HG02884 (cell line): ENCODE data around the gene ZNF284.
A peak's percentile ranks its signal among the peaks of the same experiment; 100 is the strongest.
"Not testable (repeated sequence)": the region's sequence is repeated elsewhere in the genome, so short reads cannot be mapped to it uniquely, and the experiment has no call there.

Experiments used
- ATAC-seq: cut with Tn5 transposase; IDR thresholded peaks from one replicate; pipeline ENCODE4 v1.9.1; 2021; ENCODE audit warnings: mild to moderate bottlenecking, moderate library complexity; ENCODE audit not compliant: unreplicated experiment

ZNF284 gene

GRCh38 chr19:44109458-44109857 lies 37.5 kb downstream of the ZNF284 start:
- no peak for ATAC-seq

- no peak for ATAC-seq
Measured at GRCh38 chr19:44111910-44112463, 40.0 kb downstream of the ZNF284 start.

- ATAC-seq = no peak
Measured at GRCh38 chr19:44112802-44113137, 40.8 kb downstream of the ZNF284 start.

GRCh38 chr19:44113138-44113783 lies 41.3 kb downstream of the ZNF284 start, which contains the start of gene ZNF225:
TSS of gene ZNF225 (plus strand) at chr19:44113399. CDS start at chr19:44115828, 2,429 bp downstream.
- ATAC-seq = peak; percentile 91

GRCh38 chr19:44113784-44114390 lies 41.9 kb downstream of the ZNF284 start:
- ATAC-seq = peak; percentile 14

- not testable (repeated sequence) for ATAC-seq
Measured at GRCh38 chr19:44121162-44121561, 49.2 kb downstream of the ZNF284 start.

DNA sequence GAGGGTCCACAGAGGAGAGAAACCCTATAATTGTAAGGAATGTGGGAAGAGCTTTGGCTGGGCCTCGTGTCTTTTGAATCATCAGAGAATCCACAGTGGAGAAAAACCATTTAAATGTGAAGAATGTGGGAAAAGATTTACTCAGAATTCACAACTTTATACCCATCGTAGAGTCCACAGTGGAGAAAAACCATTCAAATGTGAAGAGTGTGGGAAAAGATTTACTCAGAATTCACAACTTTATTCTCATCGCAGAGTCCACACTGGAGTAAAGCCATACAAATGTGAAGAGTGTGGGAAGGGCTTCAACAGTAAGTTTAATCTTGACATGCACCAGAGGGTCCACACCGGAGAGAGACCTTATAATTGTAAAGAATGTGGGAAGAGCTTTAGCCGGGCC lies 60.0 kb downstream of the ZNF284 start:
- ATAC-seq = no peak
